HG03565 (cell line): ENCODE results near the gene PBX3.

ENCODE experiments used
- ATAC-seq: cut with Tn5 transposase; IDR thresholded peaks from one replicate; pipeline ENCODE4 v1.9.1; 2021; ENCODE audit warnings: mild to moderate bottlenecking, moderate library complexity; ENCODE audit not compliant: unreplicated experiment

PBX3 gene

GRCh38 chr9:125968714-125969374, 221.7 kb downstream of the PBX3 start:
- no peak for ATAC-seq

GRCh38 chr9:125969462-125969861, 222.3 kb downstream of the PBX3 start:
- ATAC-seq = no peak

DNA sequence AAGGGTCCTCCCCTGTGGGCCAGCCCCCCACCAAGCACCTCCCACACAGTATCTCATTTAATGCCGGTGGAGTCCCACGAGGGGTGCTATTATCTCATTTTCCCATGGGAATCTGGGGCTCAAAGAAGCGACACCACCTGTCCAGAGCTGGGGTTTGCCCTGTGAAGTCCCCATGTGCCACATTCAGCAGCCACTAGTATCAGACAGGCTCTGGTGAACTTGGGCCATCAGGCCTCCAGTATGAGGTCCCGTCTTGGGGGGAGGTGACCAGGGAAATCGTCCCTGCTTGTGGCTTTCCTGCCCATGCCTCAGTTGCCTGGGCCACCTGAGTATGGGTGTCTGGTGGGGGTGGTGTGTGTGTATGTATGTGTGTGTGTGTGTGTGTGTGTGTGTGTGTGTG, 222.7 kb downstream of the PBX3 start:
- no peak for ATAC-seq

GRCh38 chr9:125970340-125970739, 223.2 kb downstream of the PBX3 start:
- ATAC-seq = no peak

- ATAC-seq = no peak
Measured at GRCh38 chr9:125971050-125971449, 223.9 kb downstream of the PBX3 start.

GRCh38 chr9:125972012-125972729, 225.0 kb downstream of the PBX3 start:
- ATAC-seq = no peak

- no peak for ATAC-seq
Measured at GRCh38 chr9:125973547-125973946, 226.4 kb downstream of the PBX3 start.

DNA sequence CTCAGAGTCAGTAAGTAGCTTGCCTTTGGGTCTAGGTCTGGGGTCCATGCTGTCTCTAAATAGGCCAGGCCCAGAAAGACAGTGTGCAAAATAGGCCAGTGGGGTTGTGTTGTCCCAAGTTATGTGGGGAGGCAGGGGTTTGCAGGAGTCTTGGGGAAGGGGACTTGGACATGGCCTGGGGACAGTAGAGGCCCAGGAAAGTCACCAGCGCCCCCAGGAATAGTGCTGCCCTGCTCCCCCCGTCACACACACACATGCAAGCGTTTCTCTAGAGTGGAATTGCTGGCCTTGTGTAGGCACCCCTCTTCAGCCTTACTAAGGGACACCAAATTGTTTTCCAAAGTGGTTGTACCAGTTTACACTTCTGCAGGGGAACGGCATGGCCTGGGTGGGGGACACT, 227.5 kb downstream of the PBX3 start:
- no peak for ATAC-seq

DNA sequence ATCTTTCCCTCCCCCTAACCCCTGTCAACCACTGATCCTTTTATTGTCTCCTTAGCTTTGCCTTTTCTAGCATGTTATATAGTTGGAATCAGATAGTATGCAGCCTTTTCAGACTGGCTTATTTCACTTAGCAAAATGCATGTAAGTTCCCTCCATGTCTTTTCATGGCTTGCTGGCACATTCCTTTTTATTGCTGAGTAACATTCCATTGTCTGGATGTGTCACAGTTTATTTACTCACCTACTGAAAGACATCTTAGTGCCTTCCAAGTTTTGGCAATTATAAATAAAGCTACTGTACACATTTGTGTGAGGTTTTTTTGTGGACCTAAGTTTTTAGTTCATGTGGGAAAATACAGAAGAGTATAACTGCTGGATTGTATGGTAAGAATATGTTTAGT, 230.1 kb downstream of the PBX3 start:
- no peak for ATAC-seq

GRCh38 chr9:125979383-125979782, 232.2 kb downstream of the PBX3 start:
- no peak for ATAC-seq

- no peak for ATAC-seq
Measured at GRCh38 chr9:125982798-125983406, 235.7 kb downstream of the PBX3 start.

GRCh38 chr9:125983681-125984080, 236.5 kb downstream of the PBX3 start:
- no peak for ATAC-seq

GRCh38 chr9:125984461-125984860, 237.3 kb downstream of the PBX3 start:
- ATAC-seq = no peak

GRCh38 chr9:125985142-125985997, 238.2 kb downstream of the PBX3 start:
- no peak for ATAC-seq

DNA sequence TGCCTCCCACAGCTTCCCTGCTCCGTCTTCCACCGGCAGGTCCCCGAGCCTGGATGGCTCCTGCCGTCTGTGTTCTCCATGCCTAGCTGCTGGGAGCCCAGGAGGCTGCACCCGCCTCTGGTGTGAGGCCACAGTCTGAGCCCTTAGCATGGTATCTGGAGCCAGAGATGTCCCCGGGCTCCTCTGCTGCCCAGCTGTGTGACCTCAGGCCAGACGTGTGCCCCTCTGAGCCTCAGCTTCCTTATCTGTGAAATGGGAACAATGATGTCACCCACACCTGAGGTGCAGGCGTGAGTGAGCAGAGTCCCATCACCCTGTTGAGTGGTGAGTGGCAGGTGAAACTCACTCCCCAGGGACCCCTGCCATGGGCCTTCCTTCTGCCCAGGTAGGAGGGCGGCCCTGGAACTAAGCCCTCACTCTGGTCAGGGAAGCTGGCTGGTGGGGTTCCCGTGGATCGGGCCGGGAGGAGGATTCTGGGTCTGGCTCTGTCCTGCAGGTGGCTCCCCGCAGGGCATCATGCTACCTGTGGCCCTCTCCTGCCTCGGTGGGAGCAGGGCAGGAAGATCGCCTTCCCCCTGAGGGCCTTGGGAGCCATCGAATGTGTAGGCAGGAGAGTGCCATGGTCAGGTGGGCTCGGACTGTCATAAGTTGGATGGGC, 239.0 kb downstream of the PBX3 start:
- ATAC-seq = no peak

DNA sequence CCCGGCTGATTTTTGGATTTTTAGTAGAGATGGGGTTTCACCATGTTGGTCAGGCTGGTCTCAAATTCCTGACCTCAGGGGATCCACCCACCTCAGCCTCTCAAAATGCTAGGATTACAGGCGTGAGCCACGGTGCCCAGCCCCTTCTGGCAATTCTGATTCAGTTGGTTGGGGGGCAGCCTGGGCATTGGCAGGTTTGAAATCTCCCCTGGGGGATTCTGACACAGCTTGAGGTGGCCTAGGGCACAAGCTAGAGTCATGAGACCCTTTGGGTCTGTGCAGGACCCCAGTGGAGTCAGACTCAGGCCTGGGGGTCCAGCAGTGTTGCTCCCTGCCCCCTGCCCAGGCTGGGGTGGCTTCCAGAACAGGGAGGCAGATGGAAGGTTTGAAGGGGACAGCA, 239.8 kb downstream of the PBX3 start:
- ATAC-seq = no peak

- no peak for ATAC-seq
Measured at GRCh38 chr9:125987420-125987819, 240.2 kb downstream of the PBX3 start.

DNA sequence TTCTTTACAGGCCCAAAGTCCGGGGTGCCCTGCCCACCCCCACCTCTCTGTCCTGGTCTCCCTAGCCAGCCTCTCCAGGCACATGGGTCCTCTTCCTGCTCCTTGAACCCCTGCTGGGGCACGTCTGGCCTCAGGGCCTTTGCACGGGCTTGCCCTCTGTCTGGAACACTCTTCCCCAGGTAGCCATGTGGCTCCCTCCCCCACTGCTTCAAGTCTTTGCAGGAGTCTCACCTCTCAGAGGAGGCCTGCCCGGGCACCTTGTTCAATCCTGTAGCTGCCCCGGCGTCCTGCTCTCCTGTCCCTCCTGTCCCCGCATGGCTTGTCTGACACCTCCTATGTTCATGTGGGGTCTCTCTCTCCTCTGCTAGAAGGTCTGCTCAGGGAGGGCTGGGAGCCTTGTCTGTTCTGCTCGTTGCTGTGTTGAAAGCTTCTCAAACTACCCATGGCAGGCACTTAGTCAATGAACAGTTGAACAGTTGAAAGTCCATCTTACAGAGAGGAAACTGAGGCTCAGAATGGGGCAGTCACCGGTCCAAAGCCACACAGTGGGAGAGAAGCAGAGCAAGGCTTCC, 241.4 kb downstream of the PBX3 start:
- no peak for ATAC-seq

DNA sequence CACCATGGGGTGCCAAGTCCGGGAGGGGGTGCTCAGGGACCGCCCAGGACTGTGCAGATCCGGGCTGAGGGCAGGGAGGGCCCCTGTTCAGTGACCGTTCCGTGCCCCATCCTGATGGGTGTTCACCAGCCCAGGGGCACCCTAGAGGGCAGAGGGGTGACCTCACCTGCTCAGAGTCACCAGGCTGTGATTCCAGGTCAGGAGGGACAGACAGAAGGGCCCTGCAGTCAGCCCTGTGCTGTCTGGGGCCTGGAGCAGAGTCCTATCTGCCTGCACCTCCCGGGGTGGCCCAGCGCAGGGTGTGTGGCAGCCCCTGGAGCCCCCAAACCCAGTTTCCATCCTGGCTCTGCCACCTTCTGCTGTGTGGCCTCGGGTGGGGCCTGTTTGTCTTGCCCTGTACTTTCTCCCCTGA, 241.9 kb downstream of the PBX3 start:
- ATAC-seq = no peak

- ATAC-seq = no peak
Measured at GRCh38 chr9:125989524-125990180, 242.5 kb downstream of the PBX3 start.
